Uterus (tissue), 2 donors: ENCODE data around the gene KHDRBS1.

Experiments
- CTCF ChIP-seq, 4 experiments: fragments of 200-600 bp in 2 of 4; fragments of 450-650 bp in 2 of 4; sonication (generic) in 2 of 4; IDR thresholded peaks; one replicate each; pipeline ENCODE4 v1.5.1; 2016 to 2019; ENCODE audit warnings: antibody characterized with exemption in 4 of 4, mild to moderate bottlenecking in 2 of 4, moderate library complexity in 1 of 4
- POLR2A ChIP-seq, 2 donors: fragments of 450-650 bp; IDR thresholded peaks; one replicate each; pipeline ENCODE4 v1.6.1; 2016; ENCODE audit warnings: antibody characterized with exemption in 2 of 2, mild to moderate bottlenecking in 1 of 2, moderate library complexity in 1 of 2

- no peak for TF ChIP-seq CTCF (IDR thresholded peaks at IDR 0.05)
- no peak for TF ChIP-seq POLR2A (IDR thresholded peaks at IDR 0.05)
These were observed 8.1 kb upstream of the KHDRBS1 start for GRCh38 chr1:32005522-32005921.
